CD4-positive, alpha-beta T cell treated with Interleukin-15 for 1 hour (primary cell): ENCODE measurements around the gene SCP2.

Experiments
- DNase-seq: peaks from one replicate; pipeline ENCODE4 v3.0.0-alpha.2; 2020

Gene SCP2

DNA sequence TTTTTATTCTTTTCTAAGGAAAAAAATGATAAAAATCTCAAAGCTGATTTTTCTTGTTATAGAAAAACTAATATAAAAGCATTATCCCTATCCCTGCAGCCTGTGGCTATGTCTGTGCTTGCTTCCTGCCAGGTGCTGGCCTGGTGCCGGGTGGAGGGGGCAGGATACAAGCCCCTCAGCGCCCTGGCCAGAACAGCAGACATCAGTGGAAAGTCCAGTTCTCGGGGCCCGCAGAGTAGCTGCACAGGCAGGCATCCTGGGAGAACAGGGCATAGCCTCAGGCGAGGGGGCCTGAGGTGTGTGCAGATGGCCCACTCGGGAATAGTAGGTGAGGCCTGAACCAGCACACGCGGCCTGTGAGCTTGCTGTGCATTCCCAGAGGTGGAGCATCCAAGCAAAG, 158.3 kb downstream of the SCP2 start:
- no peak for DNase-seq

DNA sequence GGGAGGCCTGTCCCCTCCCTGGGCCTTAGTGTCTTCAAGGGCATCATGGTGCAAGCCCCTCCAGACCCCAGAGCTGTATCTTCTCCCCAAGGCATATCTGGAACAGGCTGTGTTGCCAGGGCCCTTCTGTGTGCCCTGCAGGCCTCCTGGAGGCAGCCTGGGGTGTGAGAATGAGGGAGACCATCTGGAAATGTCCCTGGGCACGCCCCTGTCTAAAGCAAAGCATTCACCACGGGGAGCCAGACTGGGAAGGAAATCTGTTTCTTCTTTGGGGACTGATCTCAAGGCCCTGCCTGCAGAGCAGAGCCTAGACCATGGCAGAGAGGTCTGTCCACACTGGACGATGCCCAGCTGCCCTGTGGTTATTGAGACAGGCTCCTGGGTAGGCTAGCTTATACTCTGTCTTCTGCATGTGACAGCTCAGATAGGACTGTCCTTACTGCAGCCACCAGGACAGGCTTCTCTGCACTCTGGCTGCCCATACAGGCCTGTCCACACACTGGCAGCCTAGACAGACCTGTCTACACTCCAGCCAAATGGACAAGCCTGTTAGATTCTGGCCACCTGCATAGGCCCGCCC, 159.5 kb downstream of the SCP2 start:
- DNase-seq, result no peak

DNA sequence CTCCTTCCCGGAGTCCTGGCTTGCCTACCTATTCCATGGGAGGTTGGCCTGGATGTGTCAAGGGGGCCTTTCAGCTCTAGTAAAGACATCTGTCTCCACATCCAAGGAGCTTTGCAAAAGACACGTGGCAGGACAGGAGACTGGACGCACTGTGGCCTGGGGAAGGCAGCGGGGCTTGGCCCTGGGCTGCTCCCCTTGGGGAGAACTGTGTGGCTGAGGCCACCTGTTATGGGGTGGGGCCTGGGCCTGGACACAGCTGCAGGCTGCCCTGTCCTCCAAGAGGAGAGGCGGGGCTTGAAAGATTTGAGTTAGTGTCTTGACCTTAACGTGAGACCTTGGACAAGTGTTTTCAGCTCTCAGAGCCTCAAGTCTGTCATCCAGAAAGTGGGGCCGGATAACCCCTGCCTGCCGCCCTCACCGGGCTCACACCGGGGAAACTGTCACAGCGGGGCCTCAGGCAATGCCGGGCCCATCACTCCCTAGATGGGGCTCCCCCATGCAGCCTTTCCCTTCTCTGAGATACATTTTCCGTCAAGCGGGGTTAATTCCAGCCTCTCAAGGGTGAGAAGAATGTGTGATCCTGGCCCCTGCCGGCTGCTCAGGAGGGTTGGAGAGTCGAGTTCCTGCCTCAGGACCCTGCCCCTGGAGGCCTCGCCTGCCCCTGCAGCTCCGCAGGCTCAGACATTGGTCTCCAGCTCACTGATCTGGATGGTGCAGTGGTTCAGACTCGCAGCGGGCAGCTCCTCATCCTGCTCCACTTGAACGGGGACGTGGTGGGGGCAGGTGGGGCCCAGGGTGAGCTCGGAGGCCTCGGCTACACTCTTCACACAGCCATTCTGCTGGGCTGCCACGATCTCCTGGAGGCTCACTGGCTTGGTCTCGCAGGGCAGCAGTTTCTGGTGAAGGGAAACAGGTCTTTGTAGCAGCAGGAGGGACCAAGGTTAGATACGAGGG, 160.5 kb downstream of the SCP2 start:
- DNase-seq, result no peak

DNA sequence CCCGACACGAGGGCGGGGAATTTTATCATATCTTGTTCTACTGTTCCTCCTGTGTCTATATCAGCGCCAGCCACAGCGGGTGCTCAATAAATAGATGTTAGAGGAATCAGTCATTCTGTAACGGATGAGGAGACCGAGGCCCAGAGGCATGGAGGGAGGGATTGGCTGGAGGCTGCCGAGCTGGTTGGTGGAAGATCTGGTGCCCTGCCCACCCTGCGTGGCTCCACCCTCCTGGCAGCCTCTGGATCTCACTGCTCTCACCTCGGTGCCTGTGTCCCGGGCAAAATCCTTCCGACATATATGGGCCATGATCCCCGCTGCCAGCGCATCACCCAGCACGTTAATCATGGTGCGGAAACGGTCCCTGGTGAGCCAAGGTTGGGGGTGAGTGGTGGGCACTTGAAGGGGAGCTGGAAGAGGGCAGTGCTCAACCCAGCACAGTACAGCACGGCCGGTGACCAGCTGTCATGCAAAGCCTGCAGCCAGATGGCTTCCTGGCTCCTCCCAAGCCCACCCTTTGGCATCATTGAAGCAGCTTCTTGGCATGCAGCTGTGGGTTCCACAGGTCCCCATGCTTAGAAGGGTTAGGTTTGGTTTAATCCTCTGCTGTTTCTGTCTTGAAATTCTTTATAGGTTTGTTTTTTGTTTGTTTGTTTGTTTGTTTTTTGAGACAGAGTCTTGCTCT, 161.7 kb downstream of the SCP2 start:
- no peak for DNase-seq

DNA sequence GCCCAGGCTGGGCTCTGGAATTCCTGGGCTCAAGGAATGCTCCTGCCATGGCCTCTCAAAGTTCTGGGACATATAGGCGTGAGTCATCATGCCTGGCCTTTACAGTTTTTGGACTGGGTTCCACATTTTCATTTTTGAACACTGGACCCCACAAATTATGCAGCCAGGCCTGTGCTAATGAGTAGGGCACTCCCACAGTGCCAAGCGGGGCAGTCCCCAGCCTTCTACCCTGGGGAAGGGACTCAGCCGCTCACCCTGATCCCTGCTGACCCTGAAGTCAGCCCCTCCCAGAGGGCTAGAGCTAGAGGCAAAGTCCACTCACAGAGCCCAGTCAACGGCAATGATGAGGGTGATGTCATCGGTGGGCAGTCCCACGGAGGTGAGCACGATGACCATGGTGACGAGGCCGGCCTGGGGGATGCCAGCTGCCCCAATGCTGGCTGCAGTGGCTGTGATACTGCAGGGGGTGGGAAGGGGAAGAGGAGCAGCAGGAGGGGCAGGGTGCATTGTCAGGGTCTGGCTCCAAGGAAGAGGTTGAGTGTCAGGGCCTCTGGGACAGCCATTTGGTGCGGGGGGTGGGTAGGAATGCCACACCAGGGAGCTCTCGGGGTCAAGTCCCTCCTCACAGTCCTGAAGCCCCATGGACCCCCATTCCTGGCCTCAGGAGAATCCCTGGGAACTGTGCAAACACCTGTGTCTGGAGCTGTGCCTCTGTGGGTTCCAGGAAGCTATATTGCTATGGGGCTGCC, 162.6 kb downstream of the SCP2 start:
- DNase-seq, result no peak

DNA sequence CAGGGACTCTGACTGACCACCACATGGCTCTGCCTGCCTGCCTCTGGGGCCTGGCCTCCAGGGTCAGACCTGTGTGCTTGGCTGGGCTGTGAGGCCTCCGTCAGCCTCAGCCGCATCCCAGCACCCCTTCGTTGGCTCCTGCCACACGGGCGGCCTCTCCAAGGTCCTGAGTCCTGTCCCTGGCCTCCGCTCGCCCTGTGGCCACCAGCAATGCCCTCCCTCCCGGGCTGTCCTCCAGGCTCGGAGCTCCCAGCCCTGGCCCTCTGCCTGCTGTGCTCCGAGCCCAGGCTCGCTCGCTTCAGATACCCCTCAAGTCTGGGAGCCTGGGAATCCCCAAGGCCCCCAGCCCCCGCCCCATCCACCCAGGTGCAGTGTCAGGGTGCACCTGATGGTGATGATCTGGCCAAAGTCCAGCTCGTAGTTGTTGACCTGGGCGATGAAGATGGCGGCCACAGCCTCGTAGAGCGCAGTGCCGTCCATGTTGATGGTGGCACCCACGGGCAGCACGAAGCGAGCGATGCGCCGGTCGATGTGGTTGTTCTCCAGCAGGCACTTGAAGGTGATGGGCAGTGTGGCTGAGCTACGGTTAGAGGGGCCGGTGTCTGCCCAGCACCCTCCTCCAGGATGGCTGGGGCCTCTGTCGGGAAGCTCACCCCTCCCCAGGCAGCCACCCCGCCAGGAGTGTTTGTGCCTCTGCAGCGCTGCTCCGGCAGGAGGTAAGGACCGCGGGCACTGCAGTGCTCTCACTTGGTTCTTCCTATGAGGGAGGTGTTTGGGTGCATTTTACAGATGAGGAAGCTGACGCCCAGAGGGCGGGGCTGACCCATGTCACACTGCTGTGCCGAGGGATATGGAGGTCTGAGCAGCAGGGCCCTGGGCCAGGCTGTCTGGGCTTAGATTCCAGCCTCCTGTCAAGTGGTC, 163.4 kb downstream of the SCP2 start:
- DNase-seq, result peak; percentile 36

DNA sequence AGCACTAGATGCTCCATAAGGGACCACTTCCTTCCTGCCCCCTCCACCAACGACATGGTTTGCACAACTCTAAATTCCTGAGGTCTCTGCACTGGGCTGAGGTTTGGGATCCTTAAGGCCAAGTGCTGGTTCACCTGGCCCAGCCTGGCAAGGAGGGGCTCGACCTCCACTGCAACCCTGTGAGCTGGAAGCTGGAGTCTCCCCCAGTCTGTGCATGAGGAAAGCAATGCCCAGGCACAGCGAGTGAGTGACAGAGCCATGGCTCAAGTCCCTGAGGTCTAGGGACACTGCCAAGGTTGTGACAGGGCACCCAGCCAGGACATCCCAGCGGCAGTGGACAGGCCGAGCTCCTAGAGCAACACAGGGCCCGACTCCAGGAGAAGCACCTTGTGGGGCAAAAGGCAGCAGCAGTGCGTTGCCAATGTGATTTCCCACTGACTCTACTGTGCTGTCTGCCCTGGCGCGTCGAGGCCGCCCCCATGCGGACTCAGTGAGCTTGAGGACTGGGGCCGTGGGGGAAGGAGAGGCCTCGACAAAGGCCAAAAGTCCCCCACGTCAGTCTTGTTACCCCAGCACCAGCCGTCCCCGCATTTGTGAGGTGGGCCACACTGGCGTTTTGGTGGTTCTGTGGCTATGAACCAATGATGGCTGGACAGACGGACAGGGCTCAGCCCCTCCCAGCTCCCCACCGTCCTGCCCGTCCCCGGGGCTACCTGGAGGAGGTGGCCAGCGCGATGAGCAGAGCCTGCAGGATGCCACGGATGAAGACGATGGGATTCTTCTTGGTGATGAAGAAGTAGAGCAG, 165.0 kb downstream of the SCP2 start:
- DNase-seq, result no peak

DNA sequence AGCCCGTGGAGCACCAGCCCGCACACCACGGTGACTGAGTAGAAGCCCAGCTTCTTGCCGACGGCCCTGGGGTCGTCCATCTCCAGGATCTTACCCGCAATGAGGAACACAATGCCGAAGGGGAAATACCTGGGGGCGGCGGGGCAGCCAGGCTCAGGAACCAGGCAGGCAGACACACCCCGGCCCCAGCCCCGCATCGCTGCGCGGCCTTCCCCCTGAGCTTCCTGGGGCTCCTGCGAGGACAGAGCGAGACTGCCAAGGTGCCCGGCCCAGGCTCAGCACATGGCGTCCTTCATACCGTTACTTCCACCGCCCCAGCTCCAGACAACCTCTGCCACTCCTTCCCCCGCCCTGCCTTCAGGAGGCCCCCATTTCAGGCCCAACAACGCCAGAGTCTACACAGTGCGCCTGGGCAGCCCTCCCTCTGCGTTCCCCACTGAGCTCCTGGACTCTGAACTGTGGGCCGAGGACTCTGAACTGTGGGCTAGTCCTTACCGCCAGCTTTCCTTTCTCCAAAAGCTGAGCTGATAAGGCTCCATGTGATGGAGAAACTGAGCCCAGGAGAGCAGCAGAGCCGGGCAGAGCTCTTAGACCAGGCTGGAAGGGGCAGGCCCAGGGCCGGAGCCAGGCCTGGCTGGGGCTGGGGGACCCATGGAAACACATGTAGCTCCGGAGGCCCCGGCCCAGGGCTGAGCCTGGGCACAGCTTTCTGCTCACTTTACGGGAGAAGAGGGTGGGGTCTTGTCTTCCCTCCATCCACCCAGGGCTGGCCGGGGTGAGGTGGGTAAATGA, 165.8 kb downstream of the SCP2 start:
- no peak for DNase-seq

DNA sequence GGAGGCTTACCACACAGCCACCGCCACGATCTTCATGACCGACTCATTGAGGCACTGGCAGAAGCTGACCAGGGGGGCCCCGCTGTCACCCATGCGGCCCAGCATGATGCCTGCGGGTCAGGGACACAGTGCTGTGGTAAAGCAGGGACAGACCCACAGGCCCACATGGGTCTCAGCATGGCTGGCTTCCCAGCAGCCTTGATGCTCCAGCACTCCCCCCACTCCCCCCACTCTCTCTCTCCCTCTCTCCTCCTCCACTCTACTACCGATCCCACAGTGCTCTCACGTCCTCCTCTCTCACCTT, 166.3 kb downstream of the SCP2 start:
- no peak for DNase-seq

DNA sequence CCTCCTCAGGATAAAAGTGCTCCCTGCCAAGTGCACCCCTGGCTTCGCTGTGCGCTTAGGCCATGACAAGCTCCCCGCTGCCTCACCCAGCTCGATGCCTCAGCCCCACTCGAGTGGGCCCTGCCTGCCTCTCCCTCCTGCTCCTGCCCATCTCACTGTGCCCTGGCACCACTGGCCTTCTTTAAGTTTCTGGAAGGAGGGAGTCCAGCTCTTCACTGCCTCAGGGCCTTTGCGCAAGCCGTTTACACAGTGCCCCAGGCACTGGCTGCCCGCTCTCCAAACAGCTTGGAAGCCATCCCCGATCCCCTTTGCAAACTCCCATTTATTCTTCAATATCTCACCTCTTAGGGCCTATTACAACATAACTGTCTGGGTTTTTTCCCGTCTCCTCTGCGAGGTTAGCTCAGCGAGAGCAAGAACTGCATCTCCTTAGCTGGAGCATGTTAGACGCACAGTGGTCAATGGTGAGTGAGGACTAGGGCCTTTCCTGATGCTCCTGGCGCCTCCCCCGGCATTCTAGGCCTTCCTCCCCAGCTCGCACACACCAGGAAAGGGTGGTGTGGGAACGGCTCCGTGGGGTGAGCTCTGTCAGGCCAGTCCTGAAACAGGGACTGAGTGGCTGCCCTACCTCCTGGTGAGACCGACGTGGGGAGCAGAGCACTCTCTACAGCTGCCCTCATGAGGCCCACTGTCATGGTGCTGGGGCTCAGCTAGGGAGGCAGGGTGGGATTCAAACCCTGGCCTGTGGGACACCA, 166.9 kb downstream of the SCP2 start:
- DNase-seq, result no peak

DNA sequence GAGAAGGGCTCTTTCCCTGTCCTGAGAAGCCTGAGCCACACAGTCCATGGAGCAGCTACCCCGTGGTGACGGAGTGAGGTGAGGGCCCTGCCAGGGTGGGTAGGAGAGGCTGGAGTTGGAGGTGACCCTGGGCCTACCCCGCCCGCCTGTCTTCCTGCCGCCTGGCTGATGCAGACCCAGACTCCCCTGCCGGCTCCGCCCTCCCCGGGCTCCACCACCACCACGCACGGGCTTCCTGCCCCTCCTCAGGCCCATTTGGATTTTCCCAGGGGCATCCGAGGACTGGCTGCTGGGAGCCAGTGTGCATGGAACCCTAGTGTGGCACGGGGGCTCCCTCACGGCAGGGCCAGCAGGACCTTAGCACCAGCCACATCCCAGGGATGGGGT, 167.4 kb downstream of the SCP2 start:
- no peak for DNase-seq
